GM19452 (cell line): ENCODE measurements around the gene MACROD2.
"Not testable (repeated sequence)": the region's sequence is repeated elsewhere in the genome, so short reads cannot be mapped to it uniquely, and the experiment has no call there.

Source experiments
- ATAC-seq: cut with Tn5 transposase; IDR thresholded peaks from one replicate; pipeline ENCODE4 v1.9.1; 2021; ENCODE audit not compliant: unreplicated experiment

Gene MACROD2

GRCh38 chr20:14926436-14926835 lies 931.1 kb downstream of the MACROD2 start:
- not testable (repeated sequence) for ATAC-seq

- no peak for ATAC-seq
Observed at GRCh38 chr20:14928083-14928482, 932.8 kb downstream of the MACROD2 start.

GRCh38 chr20:14929388-14929787 lies 934.1 kb downstream of the MACROD2 start:
- ATAC-seq, result no peak

GRCh38 chr20:14932040-14932439 lies 936.7 kb downstream of the MACROD2 start:
- no peak for ATAC-seq

- ATAC-seq, result no peak
Observed at GRCh38 chr20:14935285-14935684, 940.0 kb downstream of the MACROD2 start.

GRCh38 chr20:14937021-14937420 lies 941.7 kb downstream of the MACROD2 start:
- no peak for ATAC-seq

GRCh38 chr20:14937846-14938245 lies 942.5 kb downstream of the MACROD2 start:
- ATAC-seq, result no peak

- no peak for ATAC-seq
Observed at GRCh38 chr20:14947536-14947935, 952.2 kb downstream of the MACROD2 start.

GRCh38 chr20:14947946-14948345 lies 952.6 kb downstream of the MACROD2 start:
- ATAC-seq, result no peak

- no peak for ATAC-seq
Observed at GRCh38 chr20:14948416-14948815, 953.1 kb downstream of the MACROD2 start.

- ATAC-seq, result no peak
Observed at GRCh38 chr20:14950633-14951032, 955.3 kb downstream of the MACROD2 start.

GRCh38 chr20:14951105-14951504 lies 955.8 kb downstream of the MACROD2 start:
- peak; percentile 83 for ATAC-seq

- ATAC-seq, result no peak
Observed at GRCh38 chr20:14951707-14952418, 956.5 kb downstream of the MACROD2 start.

GRCh38 chr20:14953736-14954135 lies 958.4 kb downstream of the MACROD2 start:
- ATAC-seq, result no peak

GRCh38 chr20:14955399-14955798 lies 960.1 kb downstream of the MACROD2 start:
- ATAC-seq, result no peak

- no peak for ATAC-seq
Observed at GRCh38 chr20:14956026-14956425, 960.7 kb downstream of the MACROD2 start.

- no peak for ATAC-seq
Observed at GRCh38 chr20:14956538-14956937, 961.2 kb downstream of the MACROD2 start.

- ATAC-seq, result no peak
Observed at GRCh38 chr20:14957402-14957801, 962.1 kb downstream of the MACROD2 start.

GRCh38 chr20:14958626-14959025 lies 963.3 kb downstream of the MACROD2 start:
- ATAC-seq, result no peak

GRCh38 chr20:14959506-14960475 lies 964.5 kb downstream of the MACROD2 start:
- ATAC-seq, result no peak

GRCh38 chr20:14960831-14961230 lies 965.5 kb downstream of the MACROD2 start:
- ATAC-seq, result no peak

GRCh38 chr20:14963262-14963663 lies 967.9 kb downstream of the MACROD2 start:
- ATAC-seq, result no peak
